HG02943 (cell line): Measurements from ENCODE around the gene RBM10.

Experiments
- ATAC-seq: cut with Tn5 transposase; IDR thresholded peaks from one replicate; pipeline ENCODE4 v1.9.1; 2021; ENCODE audit warnings: mild to moderate bottlenecking, low read depth, moderate library complexity; ENCODE audit not compliant: unreplicated experiment

RBM10 gene

GRCh38 chrX:47191806-47192401, 46.9 kb downstream of the RBM10 start:
- ATAC-seq = no peak

- peak; percentile 91 for ATAC-seq
Measured at GRCh38 chrX:47193475-47194193, 48.6 kb downstream of the RBM10 start, which contains the start of gene UBA1. TSS of gene UBA1 (plus strand) at chrX:47193829. CDS start at chrX:47198803, 4,974 bp downstream.

- no peak for ATAC-seq
Measured at GRCh38 chrX:47194194-47194787, 49.3 kb downstream of the RBM10 start.

- ATAC-seq = no peak
Measured at GRCh38 chrX:47196098-47196497, 51.1 kb downstream of the RBM10 start.

GRCh38 chrX:47197526-47197925, 52.5 kb downstream of the RBM10 start:
- ATAC-seq = no peak

- ATAC-seq = no peak
Measured at GRCh38 chrX:47198026-47198686, 53.1 kb downstream of the RBM10 start.

- no peak for ATAC-seq
Measured at GRCh38 chrX:47198687-47199080, 53.7 kb downstream of the RBM10 start.

GRCh38 chrX:47199286-47199685, 54.3 kb downstream of the RBM10 start:
- ATAC-seq = no peak

- ATAC-seq = no peak
Measured at GRCh38 chrX:47200385-47201150, 55.5 kb downstream of the RBM10 start.

- no peak for ATAC-seq
Measured at GRCh38 chrX:47201345-47201944, 56.4 kb downstream of the RBM10 start.

GRCh38 chrX:47202316-47202715, 57.3 kb downstream of the RBM10 start:
- no peak for ATAC-seq

GRCh38 chrX:47202877-47203276, 57.9 kb downstream of the RBM10 start:
- ATAC-seq = no peak

- no peak for ATAC-seq
Measured at GRCh38 chrX:47204970-47205369, 59.9 kb downstream of the RBM10 start.

GRCh38 chrX:47206316-47206715, 61.3 kb downstream of the RBM10 start:
- no peak for ATAC-seq

GRCh38 chrX:47208108-47208507, 63.1 kb downstream of the RBM10 start:
- ATAC-seq = no peak

GRCh38 chrX:47209508-47210238, 64.7 kb downstream of the RBM10 start:
- ATAC-seq = no peak

GRCh38 chrX:47210661-47211425, 65.8 kb downstream of the RBM10 start:
- no peak for ATAC-seq

- no peak for ATAC-seq
Measured at GRCh38 chrX:47212381-47213293, 67.6 kb downstream of the RBM10 start.
